ENCODE results near the gene AGAP1. TPM values are rescaled to one million over a fixed set of nuclear protein-coding genes. Genes with fewer than 3 reads are reported as not detected.

AGAP1 gene
- total RNA-seq, 4 donors from 2014 or later: 5.3 to 30.6 (median 19.2) TPM

DNA sequence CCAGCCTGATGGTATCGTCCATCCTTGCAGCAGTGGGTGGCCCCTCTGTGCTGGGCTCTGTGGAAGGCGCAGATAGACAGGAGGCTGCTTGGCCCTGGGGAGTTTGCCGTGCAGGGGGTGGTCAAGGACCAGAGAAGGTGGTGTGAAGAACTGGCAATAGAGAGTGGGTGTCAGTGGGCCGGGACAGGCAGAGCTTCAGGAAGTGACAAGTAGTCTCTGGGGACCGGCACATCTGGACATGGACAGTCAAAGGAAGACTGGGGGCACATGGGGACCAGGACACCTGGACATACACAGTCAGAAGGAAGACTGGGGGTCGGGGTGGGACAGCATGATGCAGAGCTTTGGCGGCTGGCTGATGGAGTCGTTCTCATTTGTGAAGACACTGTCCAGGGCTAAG lies 335.9 kb downstream of the AGAP1 start:
- no peak for DNase-seq
- H3K4me1 ChIP-seq: no peaks in the 10 kb centered on the region
- H3K9me3 ChIP-seq: no peaks in the 10 kb centered on the region
- intact Hi-C loops (cut with DNase I; ENCODE audit: low total_unique reads): no loop called here
- no peak overlapping the region for H3K27ac ChIP-seq
- no peaks in the 10 kb centered on the region for H3K27me3 ChIP-seq
- TF ChIP-seq POLR2A (IDR thresholded peaks at IDR 0.05): no peak
- TF ChIP-seq, protein P1, sequence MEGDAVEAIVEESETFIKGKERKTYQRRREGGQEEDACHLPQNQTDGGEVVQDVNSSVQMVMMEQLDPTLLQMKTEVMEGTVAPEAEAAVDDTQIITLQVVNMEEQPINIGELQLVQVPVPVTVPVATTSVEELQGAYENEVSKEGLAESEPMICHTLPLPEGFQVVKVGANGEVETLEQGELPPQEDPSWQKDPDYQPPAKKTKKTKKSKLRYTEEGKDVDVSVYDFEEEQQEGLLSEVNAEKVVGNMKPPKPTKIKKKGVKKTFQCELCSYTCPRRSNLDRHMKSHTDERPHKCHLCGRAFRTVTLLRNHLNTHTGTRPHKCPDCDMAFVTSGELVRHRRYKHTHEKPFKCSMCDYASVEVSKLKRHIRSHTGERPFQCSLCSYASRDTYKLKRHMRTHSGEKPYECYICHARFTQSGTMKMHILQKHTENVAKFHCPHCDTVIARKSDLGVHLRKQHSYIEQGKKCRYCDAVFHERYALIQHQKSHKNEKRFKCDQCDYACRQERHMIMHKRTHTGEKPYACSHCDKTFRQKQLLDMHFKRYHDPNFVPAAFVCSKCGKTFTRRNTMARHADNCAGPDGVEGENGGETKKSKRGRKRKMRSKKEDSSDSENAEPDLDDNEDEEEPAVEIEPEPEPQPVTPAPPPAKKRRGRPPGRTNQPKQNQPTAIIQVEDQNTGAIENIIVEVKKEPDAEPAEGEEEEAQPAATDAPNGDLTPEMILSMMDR (IDR thresholded peaks at IDR 0.05): no peak
- H3K36me3 ChIP-seq: no peaks in the 10 kb centered on the region
- no peak overlapping the region for H3K4me3 ChIP-seq

DNA sequence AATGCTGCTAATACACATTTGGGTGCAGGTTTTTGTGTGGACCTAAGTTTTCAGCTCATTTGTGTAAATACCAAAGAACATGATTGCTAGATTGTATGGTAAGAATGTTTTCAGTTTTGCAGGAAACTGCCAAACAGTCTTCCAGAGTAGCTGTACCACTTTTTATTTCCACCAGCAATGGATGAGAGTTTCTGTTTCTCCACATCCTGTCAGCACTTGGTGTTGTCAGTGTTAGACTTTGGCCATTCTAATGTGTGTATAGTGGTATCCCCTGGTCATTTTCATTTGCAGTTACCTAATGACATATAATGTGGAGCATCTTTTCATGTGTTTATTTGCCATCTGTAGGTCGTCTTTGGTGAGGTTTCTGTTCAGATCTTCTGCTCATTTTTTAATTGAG lies 337.9 kb downstream of the AGAP1 start:
- Histone ChIP-seq H3K4me3 (no peak overlapping the region), H3K4me1 (no peaks in the 10 kb centered on the region), H3K9me3 (no peaks in the 10 kb centered on the region), H3K27me3 (no peaks in the 10 kb centered on the region), H3K36me3 (no peaks in the 10 kb centered on the region), H3K27ac (no peak overlapping the region)
- TF ChIP-seq POLR2A (IDR thresholded peaks at IDR 0.05): no peak
- TF ChIP-seq, protein P1 (IDR thresholded peaks at IDR 0.05): no peak
- intact Hi-C loops (cut with DNase I; ENCODE audit: low total_unique reads): no loop called here
- no peak for DNase-seq

DNA sequence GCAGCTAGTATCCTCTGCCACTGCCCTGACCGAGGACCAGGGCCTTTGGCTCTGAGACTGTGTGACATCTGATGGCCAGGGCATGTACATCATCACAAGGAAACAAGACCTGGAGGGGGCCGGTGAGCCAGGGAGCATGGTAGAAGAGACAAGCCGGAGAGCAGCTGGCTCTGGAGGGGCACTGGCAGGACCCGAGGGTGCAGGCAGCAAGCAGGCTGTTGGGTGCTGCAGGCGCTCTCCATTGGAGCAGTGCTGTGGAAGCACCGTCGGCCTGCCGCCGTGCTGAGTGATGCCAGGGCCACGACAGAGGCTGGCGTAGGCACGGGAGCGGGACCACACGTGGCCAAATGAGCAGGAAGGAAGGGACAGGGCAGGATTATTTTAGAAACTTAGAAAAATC lies 339.1 kb downstream of the AGAP1 start:
- no peaks in the 10 kb centered on the region for H3K9me3 ChIP-seq
- intact Hi-C loops (cut with DNase I; ENCODE audit: low total_unique reads): no loop called here
- no peak overlapping the region for H3K4me3 ChIP-seq
- TF ChIP-seq, protein P1 (IDR thresholded peaks at IDR 0.05): no peak
- no peak for TF ChIP-seq POLR2A (IDR thresholded peaks at IDR 0.05)
- H3K4me1 ChIP-seq: no peaks in the 10 kb centered on the region
- no peak for DNase-seq
- no peak overlapping the region for H3K27ac ChIP-seq
- no peaks in the 10 kb centered on the region for H3K27me3 ChIP-seq
- no peaks in the 10 kb centered on the region for H3K36me3 ChIP-seq

DNA sequence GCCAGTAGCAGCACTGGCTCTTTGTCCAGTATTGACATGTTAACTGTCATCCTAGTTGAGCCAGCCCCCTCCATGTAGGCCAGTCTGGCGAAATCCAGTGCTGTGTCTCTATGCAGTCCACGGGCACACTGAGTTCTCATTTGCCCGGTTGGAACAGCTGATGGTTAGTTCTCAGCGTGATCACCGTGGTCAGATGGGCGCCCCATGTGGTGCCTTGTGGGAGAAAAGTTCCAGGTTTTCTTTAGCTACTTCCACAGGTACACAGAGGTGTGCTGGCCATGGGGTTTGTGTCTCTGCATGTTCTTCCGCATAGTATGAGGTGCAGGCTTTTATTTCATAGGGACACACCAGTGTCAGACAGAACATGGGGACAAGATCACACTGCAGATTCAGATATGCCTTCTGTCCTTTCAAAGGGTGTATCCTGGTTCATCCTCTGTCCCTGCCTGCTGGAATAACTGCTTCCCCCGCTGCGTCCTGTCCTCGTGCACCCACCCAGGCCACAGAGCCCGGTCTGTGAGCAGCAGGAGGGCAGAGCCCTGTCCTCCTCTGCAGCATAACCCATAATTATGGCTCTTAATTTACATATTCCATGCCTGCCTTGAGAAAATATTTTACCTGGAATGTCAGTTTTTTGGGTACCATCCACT lies 340.3 kb downstream of the AGAP1 start:
- Histone ChIP-seq H3K36me3 (no peaks in the 10 kb centered on the region), H3K9me3 (no peaks in the 10 kb centered on the region), H3K27ac (no peak overlapping the region), H3K4me3 (no peak overlapping the region), H3K4me1 (no peaks in the 10 kb centered on the region), H3K27me3 (no peaks in the 10 kb centered on the region)
- TF ChIP-seq POLR2A (IDR thresholded peaks at IDR 0.05): no peak
- TF ChIP-seq, protein P1 (IDR thresholded peaks at IDR 0.05): no peak
- intact Hi-C loops (cut with DNase I; ENCODE audit: low total_unique reads): no loop called here
- no peak for DNase-seq

DNA sequence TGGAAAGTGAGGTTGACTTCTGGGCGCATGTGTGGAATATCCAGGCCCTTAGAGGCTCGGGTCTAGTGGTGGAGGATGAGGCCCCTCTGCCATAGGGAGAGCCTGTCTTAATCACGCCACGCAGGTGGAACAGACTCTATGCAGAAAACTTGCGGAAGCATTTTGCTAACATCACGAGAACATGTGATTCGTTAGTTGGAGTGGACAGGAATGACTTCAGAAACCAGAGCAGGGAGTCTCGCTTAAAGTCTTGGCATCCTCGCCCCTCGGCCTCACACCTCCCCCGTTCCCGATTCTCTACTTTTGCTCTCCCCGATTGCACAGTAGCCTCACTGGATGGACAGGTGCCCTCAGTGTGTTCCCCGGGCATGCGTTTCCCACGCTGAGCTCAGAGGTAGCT lies 340.9 kb downstream of the AGAP1 start:
- intact Hi-C loops (cut with DNase I; ENCODE audit: low total_unique reads): no loop called here
- Histone ChIP-seq H3K4me1 (no peaks in the 10 kb centered on the region), H3K27me3 (no peaks in the 10 kb centered on the region), H3K9me3 (no peaks in the 10 kb centered on the region), H3K36me3 (no peaks in the 10 kb centered on the region), H3K4me3 (no peak overlapping the region), H3K27ac (no peak overlapping the region)
- TF ChIP-seq, protein P1 (IDR thresholded peaks at IDR 0.05): no peak
- no peak for DNase-seq

Data from uterus (tissue), 4 donors.